A673 (cell line): ENCODE data around the gene RSBN1.

Experiments used
- CTCF ChIP-seq: fragments of 300-800, 200-600 bp; sonication (generic); conservative IDR thresholded peaks from 2 replicates; pipeline ENCODE4 v1.5.1; 2017; ENCODE audit warnings: low read depth, mild to moderate bottlenecking, antibody characterized with exemption, low read length, moderate library complexity, mixed read lengths
- EZH2 ChIP-seq: fragments of 200-600 bp; sonication (generic); IDR thresholded peaks from 2 replicates; pipeline ENCODE4 v1.6.1; 2017; ENCODE audit warnings: borderline replicate concordance, low read depth, mild to moderate bottlenecking, mixed read lengths, antibody characterized with exemption, low read length; ENCODE audit not compliant: poor library complexity, severe bottlenecking

GRCh38 chr1:113721010-113721409 lies 91.3 kb downstream of the RSBN1 start:
- TF ChIP-seq CTCF (no peak), EZH2 (no peak)
